ENCODE data around the gene PUSL1.

PUSL1 gene

GRCh38 chr1:1340791-1341548 lies 32.6 kb downstream of the PUSL1 start:
- DNase-seq (ENCODE audit: low spot score) = no peak

- DNase-seq (ENCODE audit: low spot score) = no peak
Observed at GRCh38 chr1:1341549-1342021, 33.2 kb downstream of the PUSL1 start.

GRCh38 chr1:1342061-1342562 lies 33.7 kb downstream of the PUSL1 start:
- DNase-seq (ENCODE audit: low spot score) = no peak

GRCh38 chr1:1342584-1343115 lies 34.3 kb downstream of the PUSL1 start:
- DNase-seq (ENCODE audit: low spot score) = no peak

GRCh38 chr1:1343811-1344421 lies 35.5 kb downstream of the PUSL1 start:
- no peak for DNase-seq (ENCODE audit: low spot score)

GRCh38 chr1:1344655-1345361 lies 36.4 kb downstream of the PUSL1 start:
- DNase-seq (ENCODE audit: low spot score) = no peak

GRCh38 chr1:1345384-1345783 lies 37.0 kb downstream of the PUSL1 start:
- no peak for DNase-seq (ENCODE audit: low spot score)

- no peak for DNase-seq (ENCODE audit: low spot score)
Observed at GRCh38 chr1:1345860-1346500, 37.6 kb downstream of the PUSL1 start.

GRCh38 chr1:1346501-1346890 lies 38.1 kb downstream of the PUSL1 start:
- no peak for DNase-seq (ENCODE audit: low spot score)

- DNase-seq (ENCODE audit: low spot score) = no peak
Observed at GRCh38 chr1:1347026-1347595, 38.7 kb downstream of the PUSL1 start.

GRCh38 chr1:1347663-1348419 lies 39.4 kb downstream of the PUSL1 start:
- no peak for DNase-seq (ENCODE audit: low spot score)

- DNase-seq (ENCODE audit: low spot score) = no peak
Observed at GRCh38 chr1:1348420-1349255, 40.2 kb downstream of the PUSL1 start.

- DNase-seq (ENCODE audit: low spot score) = peak; percentile 50
Observed at GRCh38 chr1:1349256-1350012, 41.0 kb downstream of the PUSL1 start, which contains the start of gene DVL1. Gene DVL1 (minus strand): TSS chr1:1349418. CDS start chr1:1349065, 353 bp downstream.

- DNase-seq (ENCODE audit: low spot score) = no peak
Observed at GRCh38 chr1:1351511-1352427, 43.4 kb downstream of the PUSL1 start.

- DNase-seq (ENCODE audit: low spot score) = no peak
Observed at GRCh38 chr1:1352786-1353388, 44.5 kb downstream of the PUSL1 start.

GRCh38 chr1:1353389-1354151 lies 45.2 kb downstream of the PUSL1 start:
- no peak for DNase-seq (ENCODE audit: low spot score)

All from kidney capillary endothelial cell (primary cell).